ENCODE measurements around the gene SLC16A4.

- TF ChIP-seq POLR2AphosphoS5 (IDR thresholded peaks at IDR 0.05) (no peak), POLR2A (IDR thresholded peaks at IDR 0.05) (no peak)
Measured at GRCh38 chr1:110411173-110411735, 20.4 kb upstream of the SLC16A4 start.

All from stomach (tissue), 4 donors.